GM21825 (cell line): ENCODE results near the gene TNFSF11.

Experiments used
- ATAC-seq: cut with Tn5 transposase; IDR thresholded peaks from one replicate; pipeline ENCODE4 v1.9.1; 2021; ENCODE audit warnings: mild to moderate bottlenecking, moderate library complexity; ENCODE audit not compliant: unreplicated experiment

The TNFSF11 gene

GRCh38 chr13:42607546-42607945, 33.6 kb downstream of the TNFSF11 start:
- no peak for ATAC-seq

GRCh38 chr13:42610649-42611048, 36.7 kb downstream of the TNFSF11 start:
- no peak for ATAC-seq

- ATAC-seq, result no peak
These were observed 37.3 kb downstream of the TNFSF11 start for GRCh38 chr13:42611086-42611779.

GRCh38 chr13:42612021-42612765, 38.2 kb downstream of the TNFSF11 start:
- no peak for ATAC-seq

- no peak for ATAC-seq
These were observed 40.6 kb downstream of the TNFSF11 start for GRCh38 chr13:42614436-42615035.

GRCh38 chr13:42615691-42616090, 41.7 kb downstream of the TNFSF11 start:
- no peak for ATAC-seq

GRCh38 chr13:42617221-42617620, 43.3 kb downstream of the TNFSF11 start:
- ATAC-seq, result no peak

GRCh38 chr13:42623916-42624315, 50.0 kb downstream of the TNFSF11 start:
- ATAC-seq, result no peak

GRCh38 chr13:42625611-42626010, 51.7 kb downstream of the TNFSF11 start:
- ATAC-seq, result no peak

GRCh38 chr13:42626176-42626860, 52.4 kb downstream of the TNFSF11 start:
- no peak for ATAC-seq

GRCh38 chr13:42628666-42629065, 54.7 kb downstream of the TNFSF11 start:
- ATAC-seq, result no peak

GRCh38 chr13:42631181-42631580, 57.2 kb downstream of the TNFSF11 start:
- no peak for ATAC-seq

GRCh38 chr13:42633495-42633894, 59.5 kb downstream of the TNFSF11 start:
- ATAC-seq, result no peak

- ATAC-seq, result no peak
These were observed 64.1 kb downstream of the TNFSF11 start for GRCh38 chr13:42638101-42638500.

- ATAC-seq, result no peak
These were observed 64.9 kb downstream of the TNFSF11 start for GRCh38 chr13:42638886-42639285.

- no peak for ATAC-seq
These were observed 69.1 kb downstream of the TNFSF11 start for GRCh38 chr13:42643076-42643475.

GRCh38 chr13:42644841-42645240, 70.9 kb downstream of the TNFSF11 start:
- ATAC-seq, result no peak

GRCh38 chr13:42645717-42646116, 71.8 kb downstream of the TNFSF11 start:
- ATAC-seq, result no peak

- no peak for ATAC-seq
These were observed 75.2 kb downstream of the TNFSF11 start for GRCh38 chr13:42649141-42649540.

- no peak for ATAC-seq
These were observed 75.9 kb downstream of the TNFSF11 start for GRCh38 chr13:42649831-42650230.

GRCh38 chr13:42650506-42650905, 76.6 kb downstream of the TNFSF11 start:
- ATAC-seq, result no peak
